ENCODE data around the gene CORO1C.

DNA sequence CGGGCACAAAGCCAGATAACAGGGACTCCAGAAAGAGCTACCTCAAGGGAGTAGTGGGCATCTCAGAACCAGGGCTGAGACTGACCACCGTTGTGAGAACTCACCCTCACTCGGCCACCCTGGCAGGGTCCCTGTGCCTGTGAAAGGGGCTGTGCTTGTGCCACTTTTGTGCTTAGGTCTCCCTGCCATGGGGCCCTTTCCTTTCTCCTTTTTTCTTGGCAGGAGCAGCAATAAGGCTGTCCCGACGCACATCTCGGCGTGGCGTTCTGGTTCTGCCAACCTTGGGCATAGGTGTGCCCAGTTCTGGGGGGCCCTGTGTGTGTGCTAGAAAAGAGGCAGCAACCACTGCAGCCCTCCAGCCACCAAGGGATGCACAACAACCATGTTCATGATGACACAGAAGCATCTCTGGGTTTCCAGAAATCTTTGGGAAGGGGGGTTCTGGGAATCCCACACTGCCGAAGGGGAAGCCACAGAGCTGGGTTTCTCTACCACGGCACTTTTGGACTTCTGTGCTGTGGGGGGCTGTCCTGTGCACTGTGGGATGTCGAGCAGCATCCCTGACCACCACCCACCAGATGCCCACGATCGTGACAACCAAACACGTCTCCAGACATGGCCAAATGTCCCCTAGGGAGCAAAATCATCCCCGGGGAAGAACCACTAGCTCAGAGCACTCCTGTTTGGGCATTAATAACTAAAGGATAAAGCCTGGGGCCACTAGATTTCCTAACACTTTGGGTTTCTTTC, 120.3 kb downstream of the CORO1C start:
- no peak for TF ChIP-seq POLR2A (IDR thresholded peaks at IDR 0.05)
- TF ChIP-seq, protein P1, sequence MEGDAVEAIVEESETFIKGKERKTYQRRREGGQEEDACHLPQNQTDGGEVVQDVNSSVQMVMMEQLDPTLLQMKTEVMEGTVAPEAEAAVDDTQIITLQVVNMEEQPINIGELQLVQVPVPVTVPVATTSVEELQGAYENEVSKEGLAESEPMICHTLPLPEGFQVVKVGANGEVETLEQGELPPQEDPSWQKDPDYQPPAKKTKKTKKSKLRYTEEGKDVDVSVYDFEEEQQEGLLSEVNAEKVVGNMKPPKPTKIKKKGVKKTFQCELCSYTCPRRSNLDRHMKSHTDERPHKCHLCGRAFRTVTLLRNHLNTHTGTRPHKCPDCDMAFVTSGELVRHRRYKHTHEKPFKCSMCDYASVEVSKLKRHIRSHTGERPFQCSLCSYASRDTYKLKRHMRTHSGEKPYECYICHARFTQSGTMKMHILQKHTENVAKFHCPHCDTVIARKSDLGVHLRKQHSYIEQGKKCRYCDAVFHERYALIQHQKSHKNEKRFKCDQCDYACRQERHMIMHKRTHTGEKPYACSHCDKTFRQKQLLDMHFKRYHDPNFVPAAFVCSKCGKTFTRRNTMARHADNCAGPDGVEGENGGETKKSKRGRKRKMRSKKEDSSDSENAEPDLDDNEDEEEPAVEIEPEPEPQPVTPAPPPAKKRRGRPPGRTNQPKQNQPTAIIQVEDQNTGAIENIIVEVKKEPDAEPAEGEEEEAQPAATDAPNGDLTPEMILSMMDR (IDR thresholded peaks at IDR 0.05) = no peak

All from right lobe of liver (tissue), 4 donors.